Measurements from ENCODE around the gene DLX4. TPM values are rescaled to one million over a fixed set of nuclear protein-coding genes. Genes with fewer than 3 reads are reported as not detected.
A peak's percentile ranks its signal among the peaks of the same experiment; 100 is the strongest.

The DLX4 gene, protein sequence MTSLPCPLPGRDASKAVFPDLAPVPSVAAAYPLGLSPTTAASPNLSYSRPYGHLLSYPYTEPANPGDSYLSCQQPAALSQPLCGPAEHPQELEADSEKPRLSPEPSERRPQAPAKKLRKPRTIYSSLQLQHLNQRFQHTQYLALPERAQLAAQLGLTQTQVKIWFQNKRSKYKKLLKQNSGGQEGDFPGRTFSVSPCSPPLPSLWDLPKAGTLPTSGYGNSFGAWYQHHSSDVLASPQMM
- not detected in 2 replicates for total RNA-seq (2012; rRNA removed)
- not detected in 2 replicates for polyA plus RNA-seq (2012; rRNA removed)
- polyA plus RNA-seq (2012; cell fraction: cytosol; rRNA removed): not detected in 2 replicates
- 0.13 and 0.17 TPM in 2 replicates for polyA plus RNA-seq (2012; cell fraction: nucleus; rRNA removed; ENCODE audit: low replicate concordance)
- Bru-seq, nascent RNA: not detected
- percentile 10 among the genes with signal in this experiment for BruChase-seq, experiment 1, labeled RNA remaining after a 6-hour chase
- BruChase-seq, experiment 2, labeled RNA remaining after a 2-hour chase: not detected
- long read RNA-seq: 0 reads

DNA sequence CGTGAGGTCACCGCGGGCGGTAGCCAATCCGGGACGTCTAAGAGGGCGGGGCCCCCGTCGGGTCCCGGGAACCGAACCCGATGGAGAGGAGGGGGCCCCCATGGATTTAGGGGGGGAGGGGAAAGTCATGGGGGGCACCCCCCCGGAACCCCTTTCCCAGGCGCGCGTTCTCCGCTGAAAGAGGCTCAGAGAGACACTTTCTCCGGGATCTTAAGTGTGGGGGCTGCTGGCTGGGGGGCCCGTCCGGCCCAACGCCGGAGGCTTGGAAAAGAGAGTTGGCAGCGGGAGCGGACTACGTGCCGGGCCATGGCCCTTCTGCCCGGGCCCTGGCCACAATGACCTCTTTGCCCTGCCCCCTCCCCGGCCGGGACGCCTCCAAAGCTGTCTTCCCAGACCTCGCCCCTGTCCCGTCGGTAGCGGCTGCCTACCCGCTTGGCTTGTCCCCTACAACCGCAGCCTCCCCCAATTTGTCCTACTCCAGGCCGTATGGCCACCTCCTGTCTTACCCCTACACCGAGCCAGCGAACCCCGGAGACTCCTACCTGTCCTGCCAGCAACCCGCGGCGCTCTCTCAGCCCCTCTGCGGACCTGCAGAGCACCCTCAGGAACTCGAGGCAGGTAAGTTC, at the start of gene DLX4:
DLX4 (plus strand) TSS at position 57 of the 626 bp plus-strand sequence; CDS start at position 336, 279 bp downstream.
- no peaks in the 10 kb centered on the region for H3K79me1 ChIP-seq (ENCODE audit: low read depth in 1 of 2, low read length in 2 of 2)
- H3K9me1 ChIP-seq (ENCODE audit: insufficient read depth, low read length): no peaks in the 10 kb centered on the region
- H4K5ac ChIP-seq (ENCODE audit: low read depth, low read length): no peak within 1 kb of the TSS
- H4K20me1 ChIP-seq (ENCODE audit: insufficient read depth, low read length): no peaks in the 10 kb centered on the region; the same call in none of the 2 replicates
- intact Hi-C loops (cut with micrococcal nuclease) (no loop called here), in situ Hi-C loops (cut with MboI; ENCODE audit: low sequenced_read_pairs) (no loop called here), dilution Hi-C loops (cut with HindIII; ENCODE audit: low sequenced_read_pairs, unreplicated experiment) (no loop called here)
- no peak for TF ChIP-seq CHD1 (IDR thresholded peaks at IDR 0.05; ENCODE audit: low read depth, low read length)
- no peak for TF ChIP-seq RFX5 (IDR thresholded peaks at IDR 0.05; ENCODE audit: low read depth, low read length)
- TF ChIP-seq BHLHE40 (IDR thresholded peaks at IDR 0.05; ENCODE audit: low read depth, low read length): no peak
- no peak for TF ChIP-seq RAD21 (IDR thresholded peaks at IDR 0.05; ENCODE audit: low read length)
- no peak within 1 kb of the TSS for H4K91ac ChIP-seq (ENCODE audit: insufficient read depth, low read depth, low read length)
- H3K27ac ChIP-seq (ENCODE audit: insufficient read depth, low read length): no peak within 1 kb of the TSS
- H2BK15ac ChIP-seq (ENCODE audit: low read depth, low read length): no peak within 1 kb of the TSS
- H3K36me3 ChIP-seq (ENCODE audit: control insufficient read depth, insufficient read depth, low read length): no peaks in the 10 kb centered on the region
- DNase-seq (no peak), ATAC-seq (ENCODE audit: low read depth) (no peak)
- ChIA-PET CTCF (no interaction called here), POLR2A (ENCODE audit: unreplicated experiment) (no interaction called here)
- H3K14ac ChIP-seq (replicated peaks; ENCODE audit: low read depth, low read length): no peak within 1 kb of the TSS
- peak within 1 kb of the TSS; percentile 52 for H2AFZ ChIP-seq (replicated peaks; ENCODE audit: low read length, poor library complexity)
- H3K4me1 ChIP-seq (ENCODE audit: control insufficient read depth, insufficient read depth, low read length): no peaks in the 10 kb centered on the region
- no peak within 1 kb of the TSS for H3K23ac ChIP-seq (ENCODE audit: low read depth, low read length)
- no peak within 1 kb of the TSS for H3K18ac ChIP-seq (ENCODE audit: low read depth, low read length)
- BruUV-seq (replicated peaks): no TSS peak
- H2AK9ac ChIP-seq (replicated peaks; ENCODE audit: low read depth, low read length, poor library complexity): peak within 1 kb of the TSS; percentile 34
- no peak within 1 kb of the TSS for H3K4ac ChIP-seq (ENCODE audit: low read depth, low read length)
- H2BK20ac ChIP-seq (ENCODE audit: low read depth, low read length): no peak within 1 kb of the TSS
- no peak within 1 kb of the TSS for H3K56ac ChIP-seq (ENCODE audit: extremely low read depth, insufficient read depth, low read length)
- H2BK120ac ChIP-seq (ENCODE audit: low read depth, low read length): no peak within 1 kb of the TSS
- H2AK5ac ChIP-seq (ENCODE audit: low read depth, low read length): no peak within 1 kb of the TSS
- no peak within 1 kb of the TSS for H2BK5ac ChIP-seq (ENCODE audit: low read depth, low read length, poor library complexity, severe bottlenecking)
- peaks cover 98% of the 10 kb centered on the region for H3K27me3 ChIP-seq (ENCODE audit: control insufficient read depth, insufficient read depth, low read length)
- H3K4me2 ChIP-seq (ENCODE audit: low read depth, low read length): peak within 1 kb of the TSS; percentile 73
- 0 out of 2 replicates have a peak within 1 kb of the TSS, but pooled peaks have one; percentile 35 for H3K9ac ChIP-seq (ENCODE audit: low read depth, low read length)
- WGBS, 2 experiments (ENCODE audit: extremely low coverage in 2 of 2, insufficient read length in 1 of 2): 3% methylated on average over 18 of the region's 45 CpGs; no CpG with 5 or more reads in 1 of the 2 experiments
- H3K9me3 ChIP-seq (ENCODE audit: control insufficient read depth, insufficient read depth, low read length): peaks cover 16% of the 10 kb centered on the region
- H3K4me3 ChIP-seq (ENCODE audit: insufficient read depth, low read depth, low read length): peak within 1 kb of the TSS; percentile 22
- no peak within 1 kb of the TSS for H4K8ac ChIP-seq (ENCODE audit: low read depth in 2 of 2, low read length in 2 of 2)

All from IMR-90 (cell line).